ENCODE measurements around the gene SYT15.

DNA sequence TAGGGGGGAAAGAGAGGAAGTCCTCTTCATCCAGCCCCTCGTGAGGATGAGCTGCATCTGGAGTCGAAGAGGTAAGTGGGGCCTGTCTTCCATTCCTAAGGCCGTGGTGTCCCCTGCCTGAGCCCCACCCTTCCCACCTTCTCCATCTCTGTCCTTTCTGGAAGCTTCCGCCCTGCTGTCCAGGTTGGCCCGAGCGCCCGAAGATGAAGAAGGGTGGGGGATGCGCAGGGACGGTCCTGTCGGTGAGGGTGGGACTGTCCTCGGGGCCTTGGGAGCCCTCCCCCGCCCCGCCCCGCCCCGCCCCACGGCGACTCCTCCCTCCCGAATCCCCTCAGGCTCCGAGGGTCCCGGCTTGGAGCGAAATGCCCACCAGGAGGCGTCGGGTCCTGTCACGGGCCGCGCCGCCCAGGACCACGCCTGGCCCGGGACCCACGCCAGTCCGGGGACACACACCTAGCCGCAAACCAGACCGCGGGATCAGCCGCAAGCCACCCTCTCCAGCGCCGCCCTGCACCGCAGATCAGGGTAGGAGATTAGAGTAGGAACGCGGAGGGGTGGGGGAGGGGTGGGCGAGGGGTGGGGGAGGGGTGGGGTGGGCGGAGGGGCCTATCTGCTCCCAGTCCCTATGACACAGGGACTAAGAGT lies 37.8 kb upstream of the SYT15 start:
- TF ChIP-seq CTCF (IDR thresholded peaks at IDR 0.05) (no peak), POLR2A (IDR thresholded peaks at IDR 0.05) (no peak)

Measured in lower leg skin (tissue), 3 donors.